ENCODE results near the gene MUC22. TPM values are rescaled to one million over a fixed set of nuclear protein-coding genes. Genes with fewer than 3 reads are reported as not detected.
"Not testable (repeated sequence)": the region's sequence is repeated elsewhere in the genome, so short reads cannot be mapped to it uniquely, and the experiment has no call there.

MUC22 gene
- total RNA-seq, 1 experiment from 2014 or later, result not detected

GRCh38 chr6:31053873-31054272 is 43.6 kb downstream of the MUC22 start:
- H3K4me3 ChIP-seq, result no peak overlapping the region
- no peak for DNase-seq
- no peaks in the 10 kb centered on the region for H3K36me3 ChIP-seq
- no peaks in the 10 kb centered on the region for H3K9me3 ChIP-seq
- no peaks in the 10 kb centered on the region for H3K27me3 ChIP-seq

GRCh38 chr6:31055441-31055840 is 45.2 kb downstream of the MUC22 start:
- no peaks in the 10 kb centered on the region for H3K27me3 ChIP-seq
- no peak for DNase-seq
- no peaks in the 10 kb centered on the region for H3K9me3 ChIP-seq
- H3K4me3 ChIP-seq, result no peak overlapping the region
- no peaks in the 10 kb centered on the region for H3K36me3 ChIP-seq

DNA sequence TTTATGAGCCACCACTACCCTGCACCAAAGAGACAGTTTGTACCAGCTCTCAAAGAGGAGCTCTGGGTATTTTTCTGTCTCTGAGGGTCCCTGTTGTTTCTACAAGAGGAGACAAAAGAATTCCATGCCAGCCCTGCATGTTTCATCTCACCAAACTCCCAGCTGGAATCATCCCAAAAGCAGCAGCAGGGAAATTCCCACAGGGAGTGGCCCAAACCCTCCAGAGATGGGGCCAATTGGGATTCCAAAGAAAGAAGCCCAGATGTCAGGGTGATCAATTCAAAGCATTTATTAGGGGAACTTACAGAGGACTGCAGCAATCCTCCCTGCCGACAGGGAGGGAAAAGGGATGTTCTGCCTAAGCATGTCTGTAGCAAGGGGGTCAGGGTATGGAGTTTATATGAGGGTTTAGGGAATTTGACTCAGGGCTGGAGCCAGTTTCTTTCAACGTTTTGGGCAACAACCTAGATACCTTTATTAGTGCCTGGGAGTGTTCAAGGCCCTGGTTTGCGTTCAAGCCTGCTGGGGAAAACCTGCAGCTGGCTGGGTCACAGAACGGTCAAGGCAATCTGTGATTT is 47.2 kb downstream of the MUC22 start:
- H3K36me3 ChIP-seq, result no peaks in the 10 kb centered on the region
- DNase-seq, result peak; percentile 59
- H3K27me3 ChIP-seq, result no peaks in the 10 kb centered on the region
- H3K9me3 ChIP-seq, result no peaks in the 10 kb centered on the region
- no peak overlapping the region for H3K4me3 ChIP-seq

- H3K4me3 ChIP-seq, result no peak overlapping the region
- peak; percentile 38 for DNase-seq
Measured at GRCh38 chr6:31058128-31058894, 48.0 kb downstream of the MUC22 start.

GRCh38 chr6:31060145-31060544 is 49.9 kb downstream of the MUC22 start:
- Histone ChIP-seq H3K27me3 (no peaks in the 10 kb centered on the region), H3K36me3 (no peaks in the 10 kb centered on the region), H3K4me3 (no peak overlapping the region), H3K9me3 (no peaks in the 10 kb centered on the region)
- DNase-seq, result no peak

More at GRCh38 chr6:31058128-31058894, 48.0 kb downstream of the MUC22 start:
- Histone ChIP-seq H3K36me3 (no peaks in the 10 kb centered on the region), H3K9me3 (no peaks in the 10 kb centered on the region), H3K27me3 (no peaks in the 10 kb centered on the region)

DNA sequence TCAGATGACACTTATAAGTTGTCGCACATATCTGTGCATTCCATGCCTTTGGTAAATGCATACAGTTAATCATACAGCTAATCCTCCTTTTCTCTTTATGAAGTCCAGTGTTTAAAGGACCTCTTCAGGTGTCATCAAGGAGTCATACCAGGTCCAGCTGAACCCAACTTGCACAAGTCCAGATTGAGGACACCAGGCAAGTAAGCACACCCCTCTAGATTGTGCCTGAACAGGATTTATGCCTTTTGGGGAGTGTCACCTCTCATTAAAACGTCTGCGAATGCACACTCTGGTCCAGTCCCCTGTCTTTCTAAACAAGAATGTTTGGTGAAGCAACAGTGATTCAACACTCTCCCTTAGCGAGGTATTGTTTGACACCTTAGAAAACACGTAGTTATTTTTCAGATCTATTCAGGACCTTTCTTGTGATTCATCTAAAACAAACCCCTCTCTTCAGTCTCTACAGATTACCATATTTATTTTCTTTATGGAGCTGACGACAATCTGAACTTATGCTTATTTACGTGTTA is 53.7 kb downstream of the MUC22 start:
- Histone ChIP-seq H3K4me3 (no peak overlapping the region), H3K9me3 (no peaks in the 10 kb centered on the region), H3K27me3 (no peaks in the 10 kb centered on the region), H3K36me3 (no peaks in the 10 kb centered on the region)
- DNase-seq, result no peak

DNA sequence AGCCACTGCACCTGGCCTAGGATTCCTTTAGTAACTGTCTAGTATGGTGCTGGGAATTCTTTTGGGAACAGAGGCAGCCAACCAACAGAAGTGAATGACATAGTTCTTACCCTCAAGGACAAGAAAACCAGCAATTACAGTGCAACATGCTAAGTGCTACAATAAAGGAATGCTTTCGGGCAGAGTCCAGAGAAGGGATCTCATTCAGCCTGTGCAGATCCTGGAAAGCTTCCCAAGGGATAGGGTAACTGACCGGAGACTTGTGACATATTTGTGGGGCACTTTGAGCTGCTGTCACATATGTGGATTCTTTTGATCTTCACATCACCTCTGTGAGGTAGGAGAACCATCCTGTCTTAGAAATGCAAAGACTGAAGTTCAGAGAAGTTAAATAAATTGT is 55.3 kb downstream of the MUC22 start:
- no peaks in the 10 kb centered on the region for H3K9me3 ChIP-seq
- H3K4me3 ChIP-seq, result no peak overlapping the region
- DNase-seq, result no peak
- no peaks in the 10 kb centered on the region for H3K36me3 ChIP-seq
- no peaks in the 10 kb centered on the region for H3K27me3 ChIP-seq

DNA sequence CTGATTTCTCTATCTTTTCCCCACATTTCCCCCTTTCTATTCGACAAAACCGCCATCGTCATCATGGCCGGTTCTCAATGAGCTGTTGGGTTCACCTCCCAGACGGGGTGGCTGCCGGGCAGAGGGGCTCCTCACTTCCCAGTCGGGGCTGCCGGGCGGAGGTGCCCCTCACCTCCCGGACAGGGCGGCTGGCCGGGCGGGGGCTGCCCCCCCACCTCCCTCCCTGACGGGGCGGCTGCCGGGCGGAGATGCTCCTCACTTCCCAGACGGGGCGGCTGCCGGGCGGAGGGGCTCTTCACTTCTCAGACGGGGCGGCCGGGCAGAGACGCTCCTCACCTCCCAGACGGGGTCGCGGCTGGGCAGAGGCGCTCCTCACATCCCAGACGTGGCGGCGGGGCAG is 56.8 kb downstream of the MUC22 start:
- H3K27me3 ChIP-seq, H3K4me3 ChIP-seq, DNase-seq: not testable (repeated sequence)

GRCh38 chr6:31067891-31068668 is 57.8 kb downstream of the MUC22 start:
- not testable (repeated sequence) for DNase-seq, H3K9me3 ChIP-seq, H3K27me3 ChIP-seq, H3K4me3 ChIP-seq, H3K36me3 ChIP-seq

More for the DNA sequence above, 56.8 kb downstream of the MUC22 start:
- not testable (repeated sequence) for H3K9me3 ChIP-seq, H3K36me3 ChIP-seq

DNA sequence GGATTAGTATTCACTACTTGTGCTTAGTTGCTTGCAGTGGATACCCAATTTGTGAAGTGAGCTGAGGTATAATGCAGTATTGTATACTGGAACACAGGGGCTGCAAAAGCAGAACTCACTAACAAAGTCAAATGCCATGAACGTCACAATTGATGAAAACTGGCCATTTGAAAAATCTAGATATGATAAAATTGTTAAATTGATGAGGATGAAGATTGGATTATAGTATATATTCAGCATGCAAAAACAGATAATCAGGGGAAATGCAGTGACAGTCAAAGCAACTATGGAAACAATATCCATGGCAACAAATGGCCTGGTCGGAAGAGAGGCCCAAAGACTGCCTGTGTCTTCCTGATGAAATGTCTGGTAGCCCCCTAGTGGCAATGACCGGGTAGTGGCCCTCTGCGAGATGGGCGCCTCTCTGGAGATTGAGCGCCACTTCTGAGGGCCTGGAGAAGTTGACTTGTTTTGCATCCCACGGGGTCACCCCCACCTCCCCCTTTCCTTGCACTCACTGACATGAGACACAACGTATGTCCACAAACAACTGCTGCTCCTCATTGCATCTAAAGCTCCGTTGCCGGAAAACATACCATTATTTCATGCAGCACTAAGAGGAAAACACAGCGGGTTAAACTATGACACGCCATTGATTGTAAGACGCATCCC is 58.5 kb downstream of the MUC22 start:
- DNase-seq, result peak; percentile 58
- Histone ChIP-seq H3K36me3 (no peaks in the 10 kb centered on the region), H3K27me3 (no peaks in the 10 kb centered on the region), H3K9me3 (no peaks in the 10 kb centered on the region), H3K4me3 (no peak overlapping the region)

DNA sequence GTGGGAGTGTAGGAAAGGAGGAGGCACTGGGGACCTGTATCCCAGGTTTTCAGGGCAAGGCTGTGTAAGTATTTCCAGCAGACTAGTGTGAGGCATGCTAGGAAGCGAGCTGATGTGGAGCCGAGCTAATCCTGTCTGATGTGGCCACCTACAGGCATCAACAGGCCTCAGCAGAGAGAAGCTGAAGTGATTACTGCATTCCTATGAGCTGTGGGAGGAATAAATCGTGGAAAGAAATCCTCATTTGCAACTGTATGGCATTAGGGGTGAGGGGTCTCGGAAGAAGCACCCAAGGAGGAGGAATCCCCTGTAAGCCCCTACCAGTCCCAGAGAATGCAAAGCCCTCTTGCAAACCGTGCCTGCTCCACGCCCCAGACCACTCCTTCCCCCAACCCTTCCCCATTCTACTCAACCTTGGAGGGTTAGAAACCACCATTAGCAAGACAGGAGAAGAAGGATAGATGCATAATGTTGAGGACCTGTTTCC is 60.5 kb downstream of the MUC22 start:
- H3K36me3 ChIP-seq, result no peaks in the 10 kb centered on the region
- no peaks in the 10 kb centered on the region for H3K27me3 ChIP-seq
- no peaks in the 10 kb centered on the region for H3K9me3 ChIP-seq
- peak; percentile 54 for DNase-seq
- H3K4me3 ChIP-seq, result no peak overlapping the region

- H3K9me3 ChIP-seq, result no peaks in the 10 kb centered on the region
- no peak for DNase-seq
- no peaks in the 10 kb centered on the region for H3K27me3 ChIP-seq
Measured at GRCh38 chr6:31074401-31074800, 64.1 kb downstream of the MUC22 start.

DNA sequence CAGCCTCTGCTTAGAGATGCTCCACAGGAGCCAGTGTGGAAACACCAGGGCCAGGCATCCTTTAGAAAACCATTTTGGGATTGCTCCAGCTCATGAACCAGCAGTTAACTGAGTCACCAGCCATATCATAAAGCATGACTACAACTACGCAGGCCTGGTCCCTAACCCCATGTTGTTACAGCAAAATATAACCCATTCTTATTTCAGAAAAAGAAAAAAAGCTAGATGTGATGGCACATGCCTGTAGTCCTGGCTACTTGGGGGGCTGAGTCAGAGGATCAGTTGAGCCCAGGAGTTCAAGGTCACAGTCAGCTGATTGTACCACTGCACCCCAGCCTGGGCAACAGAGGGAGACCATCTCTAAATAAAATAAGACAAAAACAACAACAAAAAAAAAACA is 65.3 kb downstream of the MUC22 start:
- Histone ChIP-seq H3K27me3 (no peaks in the 10 kb centered on the region), H3K9me3 (no peaks in the 10 kb centered on the region), H3K36me3 (no peaks in the 10 kb centered on the region), H3K4me3 (no peak overlapping the region)
- DNase-seq, result peak; percentile 23

More at GRCh38 chr6:31074401-31074800, 64.1 kb downstream of the MUC22 start:
- Histone ChIP-seq H3K4me3 (no peak overlapping the region), H3K36me3 (no peaks in the 10 kb centered on the region)

DNA sequence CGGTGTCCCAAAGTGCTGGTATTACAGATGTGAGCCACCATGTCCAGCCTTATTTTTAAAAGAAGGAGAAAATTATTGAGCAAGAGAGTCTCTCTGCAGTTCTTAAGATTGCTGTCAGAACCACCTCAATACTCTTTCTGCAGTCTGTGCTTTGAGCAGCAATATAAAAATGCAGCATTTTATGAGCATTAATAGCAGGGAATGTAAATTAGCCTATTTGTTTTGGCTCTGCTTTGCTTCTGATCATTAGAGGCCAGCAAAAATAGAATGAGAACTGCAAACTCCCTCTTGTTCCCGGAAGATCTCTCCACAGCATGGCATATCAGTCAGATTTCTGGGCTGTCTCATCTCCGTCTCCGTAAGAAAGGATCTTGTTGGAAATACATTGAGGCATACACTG is 66.3 kb downstream of the MUC22 start:
- Histone ChIP-seq H3K27me3 (no peaks in the 10 kb centered on the region), H3K9me3 (no peaks in the 10 kb centered on the region), H3K4me3 (no peak overlapping the region), H3K36me3 (no peaks in the 10 kb centered on the region)
- DNase-seq, result no peak

- no peaks in the 10 kb centered on the region for H3K36me3 ChIP-seq
- no peak overlapping the region for H3K4me3 ChIP-seq
- peak; percentile 24 for DNase-seq
- no peaks in the 10 kb centered on the region for H3K27me3 ChIP-seq
- H3K9me3 ChIP-seq, result no peaks in the 10 kb centered on the region
Measured at GRCh38 chr6:31079656-31080261, 69.5 kb downstream of the MUC22 start.

GRCh38 chr6:31081872-31082271 is 71.6 kb downstream of the MUC22 start:
- Histone ChIP-seq H3K27me3 (no peaks in the 10 kb centered on the region), H3K4me3 (no peak overlapping the region), H3K36me3 (no peaks in the 10 kb centered on the region), H3K9me3 (no peaks in the 10 kb centered on the region)
- DNase-seq, result no peak
